ENCODE data around the gene C16orf89. TPM values are rescaled to one million over a fixed set of nuclear protein-coding genes. Genes with fewer than 3 reads are reported as not detected.

C16orf89 gene
- total RNA-seq, 1 donor from 2014 or later, result not detected

DNA sequence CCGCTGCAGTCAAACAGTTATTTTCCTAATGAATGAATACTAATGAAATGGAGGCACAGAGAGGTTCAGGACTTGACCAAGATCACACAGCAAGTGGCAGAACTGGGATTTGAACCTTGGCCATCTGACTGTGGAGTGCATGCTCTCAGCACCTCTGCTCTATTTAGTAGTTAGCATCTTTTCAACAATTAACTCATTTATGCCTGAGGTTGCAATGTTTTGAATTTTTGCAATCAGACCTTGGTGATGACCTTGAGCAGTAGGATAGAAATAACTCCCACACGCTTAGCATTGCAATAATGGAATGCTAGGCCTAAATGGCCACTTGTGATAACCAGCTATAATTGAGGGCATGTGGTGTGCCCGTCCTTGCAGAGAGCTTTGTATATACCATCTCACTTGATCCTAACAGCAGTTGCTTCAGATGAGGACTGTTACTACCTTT is 63.0 kb downstream of the C16orf89 start:
- peaks cover 5% of the 10 kb centered on the region for H3K27me3 ChIP-seq (ENCODE audit: insufficient read depth, low read length)
- H4K20me1 ChIP-seq (ENCODE audit: insufficient read depth, low read length), result no peaks in the 10 kb centered on the region
- Mint-ChIP-seq H3K4me1 (ENCODE audit: low read depth, unreplicated experiment) (no peaks in the 10 kb centered on the region), H3K27me3 (ENCODE audit: low read depth, unreplicated experiment) (peaks cover 11% of the 10 kb centered on the region), H3K9me3 (ENCODE audit: unreplicated experiment) (no peaks in the 10 kb centered on the region), H3K36me3 (ENCODE audit: low read depth, unreplicated experiment) (no peaks in the 10 kb centered on the region), H3K27ac (ENCODE audit: unreplicated experiment) (no peak overlapping the region), H3K4me3 (ENCODE audit: unreplicated experiment) (no peak overlapping the region)
- no peaks in the 10 kb centered on the region for H3K4me1 ChIP-seq (ENCODE audit: insufficient read depth, low read length)
- H3K4me3 ChIP-seq (ENCODE audit: insufficient read depth, low read depth, low read length), result no peak overlapping the region
- H3K9me3 ChIP-seq (ENCODE audit: insufficient read depth, low read depth, low read length), result no peaks in the 10 kb centered on the region
- TF ChIP-seq EZH2 (IDR thresholded peaks at IDR 0.05; ENCODE audit: insufficient read depth, low read length), result no peak
- TF ChIP-seq, protein P1, sequence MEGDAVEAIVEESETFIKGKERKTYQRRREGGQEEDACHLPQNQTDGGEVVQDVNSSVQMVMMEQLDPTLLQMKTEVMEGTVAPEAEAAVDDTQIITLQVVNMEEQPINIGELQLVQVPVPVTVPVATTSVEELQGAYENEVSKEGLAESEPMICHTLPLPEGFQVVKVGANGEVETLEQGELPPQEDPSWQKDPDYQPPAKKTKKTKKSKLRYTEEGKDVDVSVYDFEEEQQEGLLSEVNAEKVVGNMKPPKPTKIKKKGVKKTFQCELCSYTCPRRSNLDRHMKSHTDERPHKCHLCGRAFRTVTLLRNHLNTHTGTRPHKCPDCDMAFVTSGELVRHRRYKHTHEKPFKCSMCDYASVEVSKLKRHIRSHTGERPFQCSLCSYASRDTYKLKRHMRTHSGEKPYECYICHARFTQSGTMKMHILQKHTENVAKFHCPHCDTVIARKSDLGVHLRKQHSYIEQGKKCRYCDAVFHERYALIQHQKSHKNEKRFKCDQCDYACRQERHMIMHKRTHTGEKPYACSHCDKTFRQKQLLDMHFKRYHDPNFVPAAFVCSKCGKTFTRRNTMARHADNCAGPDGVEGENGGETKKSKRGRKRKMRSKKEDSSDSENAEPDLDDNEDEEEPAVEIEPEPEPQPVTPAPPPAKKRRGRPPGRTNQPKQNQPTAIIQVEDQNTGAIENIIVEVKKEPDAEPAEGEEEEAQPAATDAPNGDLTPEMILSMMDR (IDR thresholded peaks at IDR 0.05; ENCODE audit: insufficient read depth, low read depth, low read length), result no peak
- H3K9ac ChIP-seq (ENCODE audit: low read length), result no peak overlapping the region
- no peak overlapping the region for H3K4me2 ChIP-seq (ENCODE audit: low read length)
- no peak overlapping the region for H3K27ac ChIP-seq (ENCODE audit: low read depth, low read length)
- no peaks in the 10 kb centered on the region for H3K79me2 ChIP-seq (ENCODE audit: insufficient read depth, low read length)
- DNase-seq (ENCODE audit: low read depth), result no peak
- no peak for FAIRE-seq
- H3K36me3 ChIP-seq (ENCODE audit: insufficient read depth, low read length), result no peaks in the 10 kb centered on the region
- H2AFZ ChIP-seq (ENCODE audit: low read depth, low read length), result no peak overlapping the region

DNA sequence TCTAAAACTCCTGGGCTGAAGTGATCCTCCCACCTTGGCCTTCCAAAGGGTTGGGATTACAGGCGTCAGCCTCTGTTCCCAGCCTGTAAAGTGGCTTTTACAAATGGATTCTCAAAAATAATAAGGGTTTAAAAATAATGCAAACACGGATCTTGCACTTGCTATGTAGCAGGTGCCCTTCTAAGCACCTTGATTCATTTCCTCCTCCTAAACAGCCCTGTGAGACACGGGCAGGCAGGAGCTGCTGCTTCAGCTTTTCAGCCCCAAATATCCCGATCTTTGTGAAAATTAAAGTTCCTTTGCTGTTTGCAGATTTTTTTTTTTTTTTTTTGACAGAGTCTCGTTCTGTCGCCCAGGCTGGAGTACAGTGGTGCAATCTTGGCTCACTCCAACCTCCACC is 63.8 kb downstream of the C16orf89 start:
- DNase-seq (ENCODE audit: low read depth), result no peak
- Mint-ChIP-seq H3K4me1 (ENCODE audit: low read depth, unreplicated experiment) (no peaks in the 10 kb centered on the region), H3K4me3 (ENCODE audit: unreplicated experiment) (no peak overlapping the region), H3K9me3 (ENCODE audit: unreplicated experiment) (no peaks in the 10 kb centered on the region), H3K36me3 (ENCODE audit: low read depth, unreplicated experiment) (no peaks in the 10 kb centered on the region), H3K27me3 (ENCODE audit: low read depth, unreplicated experiment) (peaks cover 14% of the 10 kb centered on the region), H3K27ac (ENCODE audit: unreplicated experiment) (no peak overlapping the region)
- Histone ChIP-seq H3K4me3 (ENCODE audit: insufficient read depth, low read depth, low read length) (no peak overlapping the region), H3K9me3 (ENCODE audit: insufficient read depth, low read depth, low read length) (no peaks in the 10 kb centered on the region), H3K27me3 (ENCODE audit: insufficient read depth, low read length) (peaks cover 5% of the 10 kb centered on the region), H3K4me2 (ENCODE audit: low read length) (no peak overlapping the region), H4K20me1 (ENCODE audit: insufficient read depth, low read length) (no peaks in the 10 kb centered on the region), H2AFZ (ENCODE audit: low read depth, low read length) (no peak overlapping the region), H3K79me2 (ENCODE audit: insufficient read depth, low read length) (no peaks in the 10 kb centered on the region), H3K27ac (ENCODE audit: low read depth, low read length) (no peak overlapping the region), H3K9ac (ENCODE audit: low read length) (no peak overlapping the region), H3K4me1 (ENCODE audit: insufficient read depth, low read length) (no peaks in the 10 kb centered on the region), H3K36me3 (ENCODE audit: insufficient read depth, low read length) (no peaks in the 10 kb centered on the region)
- no peak for TF ChIP-seq EZH2 (IDR thresholded peaks at IDR 0.05; ENCODE audit: insufficient read depth, low read length)
- FAIRE-seq, result no peak

- Mint-ChIP-seq H3K36me3 (ENCODE audit: low read depth, unreplicated experiment) (no peaks in the 10 kb centered on the region), H3K27ac (ENCODE audit: unreplicated experiment) (no peak overlapping the region), H3K4me3 (ENCODE audit: unreplicated experiment) (no peak overlapping the region), H3K9me3 (ENCODE audit: unreplicated experiment) (no peaks in the 10 kb centered on the region), H3K27me3 (ENCODE audit: low read depth, unreplicated experiment) (peaks cover 14% of the 10 kb centered on the region), H3K4me1 (ENCODE audit: low read depth, unreplicated experiment) (no peaks in the 10 kb centered on the region)
- DNase-seq (ENCODE audit: low read depth) (no peak), FAIRE-seq (no peak)
- Histone ChIP-seq H3K27me3 (ENCODE audit: insufficient read depth, low read length) (peaks cover 5% of the 10 kb centered on the region), H3K9me3 (ENCODE audit: insufficient read depth, low read depth, low read length) (no peaks in the 10 kb centered on the region), H3K79me2 (ENCODE audit: insufficient read depth, low read length) (no peaks in the 10 kb centered on the region), H3K4me2 (ENCODE audit: low read length) (no peak overlapping the region), H3K4me1 (ENCODE audit: insufficient read depth, low read length) (no peaks in the 10 kb centered on the region), H3K36me3 (ENCODE audit: insufficient read depth, low read length) (no peaks in the 10 kb centered on the region), H3K4me3 (ENCODE audit: insufficient read depth, low read depth, low read length) (no peak overlapping the region), H4K20me1 (ENCODE audit: insufficient read depth, low read length) (no peaks in the 10 kb centered on the region), H3K27ac (ENCODE audit: low read depth, low read length) (no peak overlapping the region), H2AFZ (ENCODE audit: low read depth, low read length) (no peak overlapping the region), H3K9ac (ENCODE audit: low read length) (no peak overlapping the region)
- TF ChIP-seq, protein P1 (IDR thresholded peaks at IDR 0.05; ENCODE audit: insufficient read depth, low read depth, low read length), result no peak
- TF ChIP-seq EZH2 (IDR thresholded peaks at IDR 0.05; ENCODE audit: insufficient read depth, low read length), result no peak
Measured at GRCh38 chr16:5001571-5001970, 64.2 kb downstream of the C16orf89 start.
